ENCODE measurements around the gene DEDD2.

DNA sequence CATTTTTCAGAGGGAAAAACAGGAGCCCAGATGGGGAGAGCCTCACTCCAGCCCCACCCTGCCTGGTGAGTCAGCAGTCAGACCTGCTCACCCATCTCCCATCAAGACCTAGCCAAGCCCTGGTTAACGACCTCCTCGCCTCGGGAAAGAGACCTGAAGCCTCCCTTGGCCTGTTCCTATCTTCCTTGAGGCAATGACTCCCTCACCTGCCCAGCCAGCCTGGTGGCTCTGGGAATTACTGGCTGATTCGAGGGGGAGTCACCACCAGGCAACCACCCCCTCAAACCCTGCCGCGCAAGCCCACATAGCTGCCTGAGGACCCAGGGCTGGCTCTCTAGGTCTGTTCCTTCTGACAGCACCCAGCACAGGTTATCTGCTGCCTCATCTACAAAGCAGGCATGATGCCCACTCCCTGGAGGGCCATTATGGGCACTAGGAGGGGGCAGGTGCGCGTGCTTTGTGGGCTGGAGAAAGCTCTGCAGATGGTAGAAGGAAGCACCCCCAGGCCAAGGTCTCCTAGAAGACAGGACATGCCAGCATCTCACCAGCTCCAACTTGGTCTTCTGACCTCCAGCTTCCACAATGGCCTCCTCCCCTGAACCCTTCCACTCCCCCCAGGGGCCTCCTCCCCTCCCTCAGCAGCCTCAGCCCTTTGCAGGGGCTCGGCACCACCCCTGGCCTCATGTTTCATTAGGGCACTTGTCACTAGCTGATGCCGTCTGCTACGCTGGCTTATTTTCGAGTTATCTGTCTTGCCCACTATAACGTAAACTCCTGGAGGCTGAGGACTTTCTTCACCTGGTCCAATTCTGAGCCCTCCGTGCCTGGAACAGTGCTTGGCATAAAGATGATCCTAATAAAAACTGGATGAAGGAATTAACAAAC is 10.4 kb downstream of the DEDD2 start:
- TF ChIP-seq, protein P1, sequence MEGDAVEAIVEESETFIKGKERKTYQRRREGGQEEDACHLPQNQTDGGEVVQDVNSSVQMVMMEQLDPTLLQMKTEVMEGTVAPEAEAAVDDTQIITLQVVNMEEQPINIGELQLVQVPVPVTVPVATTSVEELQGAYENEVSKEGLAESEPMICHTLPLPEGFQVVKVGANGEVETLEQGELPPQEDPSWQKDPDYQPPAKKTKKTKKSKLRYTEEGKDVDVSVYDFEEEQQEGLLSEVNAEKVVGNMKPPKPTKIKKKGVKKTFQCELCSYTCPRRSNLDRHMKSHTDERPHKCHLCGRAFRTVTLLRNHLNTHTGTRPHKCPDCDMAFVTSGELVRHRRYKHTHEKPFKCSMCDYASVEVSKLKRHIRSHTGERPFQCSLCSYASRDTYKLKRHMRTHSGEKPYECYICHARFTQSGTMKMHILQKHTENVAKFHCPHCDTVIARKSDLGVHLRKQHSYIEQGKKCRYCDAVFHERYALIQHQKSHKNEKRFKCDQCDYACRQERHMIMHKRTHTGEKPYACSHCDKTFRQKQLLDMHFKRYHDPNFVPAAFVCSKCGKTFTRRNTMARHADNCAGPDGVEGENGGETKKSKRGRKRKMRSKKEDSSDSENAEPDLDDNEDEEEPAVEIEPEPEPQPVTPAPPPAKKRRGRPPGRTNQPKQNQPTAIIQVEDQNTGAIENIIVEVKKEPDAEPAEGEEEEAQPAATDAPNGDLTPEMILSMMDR (IDR thresholded peaks at IDR 0.05; ENCODE audit: extremely low read depth in 1 of 2, insufficient read depth in 1 of 2, low read depth in 1 of 2, low read length in 2 of 2), result no peak
- TF ChIP-seq POLR2A (IDR thresholded peaks at IDR 0.05; ENCODE audit: low read depth, low read length), result no peak
- no peak for TF ChIP-seq EZH2 (IDR thresholded peaks at IDR 0.05; ENCODE audit: borderline replicate concordance, low read depth, low read length, severe bottlenecking)
- TF ChIP-seq, protein P2, sequence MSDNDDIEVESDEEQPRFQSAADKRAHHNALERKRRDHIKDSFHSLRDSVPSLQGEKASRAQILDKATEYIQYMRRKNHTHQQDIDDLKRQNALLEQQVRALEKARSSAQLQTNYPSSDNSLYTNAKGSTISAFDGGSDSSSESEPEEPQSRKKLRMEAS (IDR thresholded peaks at IDR 0.05; ENCODE audit: insufficient read depth, insufficient read length), result no peak
- no peak for TF ChIP-seq POLR2AphosphoS5 (IDR thresholded peaks at IDR 0.05; ENCODE audit: insufficient read depth, low read depth, low read length)
- no peak for TF ChIP-seq GATA2 (IDR thresholded peaks at IDR 0.05; ENCODE audit: insufficient read depth, insufficient read length, low read depth, low read length)
- no peak for TF ChIP-seq MYC (IDR thresholded peaks at IDR 0.05; ENCODE audit: low read depth, low read length)
- no peak for TF ChIP-seq FOS (IDR thresholded peaks at IDR 0.05; ENCODE audit: borderline replicate concordance, insufficient read depth, low read length)
- TF ChIP-seq JUN (IDR thresholded peaks at IDR 0.05; ENCODE audit: borderline replicate concordance, insufficient read depth, insufficient read length, low read depth), result no peak

Data from endothelial cell of umbilical vein (primary cell).